A549 (cell line): ENCODE results near the gene PAX9. TPM values are rescaled to one million over a fixed set of nuclear protein-coding genes. Genes with fewer than 3 reads are reported as not detected.

Experiments
- ATAC-seq, 2 experiments: fragments of 200-7000 bp in 1 of 2; fragments of >200 bp in 1 of 2; cut with Nextera tagmentation in 1 of 2; cut with Tn5 transposase in 1 of 2; 3 replicates each; pipeline versions ENCODE4 v1.8.0 to v1.9.1; 2018 to 2020; ENCODE audit warnings: mild to moderate bottlenecking in 1 of 2, moderate library complexity in 1 of 2
- CTCF ChIA-PET: fragments of 300-600 bp; sonication (Branson Sonifier 250); formaldehyde crosslinking; extraction: SDS; loops from one replicate; lab custom pipeline; 2021; ENCODE audit warnings: antibody characterized with exemption, inconsistent platforms; lab: Yijun Ruan, JAX
- POLR2A ChIA-PET: fragments of 350-600 bp; formaldehyde crosslinking; extraction: SDS; loops from one replicate; lab custom pipeline; 2021; ENCODE audit warnings: antibody characterized with exemption, inconsistent platforms; lab: Yijun Ruan, JAX
- DNase-seq, 2 experiments: peaks; one replicate each; pipeline versions ENCODE4 v3.0.0 to v3.0.0-alpha.2; 2011 to 2016; ENCODE audit warnings: low read depth in 1 of 2, low spot score in 1 of 2
- FAIRE-seq: peaks from 2 replicates; lab custom pipeline; 2011; peaks lifted over from hg19 to GRCh38; lab: Jason Lieb, UNC
- H3K27ac ChIP-seq, 2 experiments: fragments of >200 bp; sonication (Bioruptor Twin); formaldehyde crosslinking; 3 replicates each; pipeline ENCODE4 v1.5.1; 2016 to 2017
- H3K4me1 ChIP-seq: fragments of >200 bp; sonication (Bioruptor Twin); formaldehyde crosslinking; 3 replicates; pipeline ENCODE4 v1.6.1; 2016
- H3K4me2 ChIP-seq: fragments of >200 bp; sonication (Bioruptor Twin); formaldehyde crosslinking; 3 replicates; pipeline ENCODE4 v1.6.1; 2016
- H3K4me3 ChIP-seq: fragments of >200 bp; sonication (Bioruptor Twin); formaldehyde crosslinking; 3 replicates; pipeline ENCODE4 v1.5.1; 2016
- H3K9me3 ChIP-seq: fragments of >200 bp; sonication (Bioruptor Twin); formaldehyde crosslinking; 3 replicates; pipeline ENCODE4 v1.6.1; 2016
- BHLHE40 ChIP-seq: IDR thresholded peaks from 2 replicates; pipeline ENCODE4 v1.6.1; 2012; ENCODE audit warnings: low read depth, low read length, inconsistent platforms
- CBX8 ChIP-seq: fragments of 200-600 bp; sonication (generic); IDR thresholded peaks from 2 replicates; pipeline ENCODE4 v1.6.1; 2016
- CHD2 ChIP-seq: fragments of 150-350 bp; IDR thresholded peaks from 2 replicates; pipeline ENCODE4 v1.6.1; 2014; ENCODE audit warnings: low read length; ENCODE audit not compliant: partially characterized antibody
- CHD4 ChIP-seq: fragments of 200-600 bp; sonication (generic); IDR thresholded peaks from 2 replicates; pipeline ENCODE4 v1.6.1; 2016; ENCODE audit warnings: antibody characterized with exemption, mild to moderate bottlenecking, borderline replicate concordance
- E2F6 ChIP-seq: IDR thresholded peaks from 2 replicates; pipeline ENCODE4 v1.6.1; 2012; ENCODE audit warnings: low read depth, borderline replicate concordance
- ELK1 ChIP-seq: fragments of 150-350 bp; IDR thresholded peaks from 2 replicates; pipeline ENCODE4 v1.6.1; 2014; ENCODE audit warnings: low read depth, mild to moderate bottlenecking, low read length
- EP300 ChIP-seq, 2 experiments: fragments of >200 bp; sonication (Bioruptor Twin); formaldehyde crosslinking; IDR thresholded peaks; 2 replicates in 1 of 2; 3 replicates in 1 of 2; pipeline ENCODE4 v1.6.1; 2016 to 2017
- GATA3 ChIP-seq: IDR thresholded peaks from 2 replicates; pipeline ENCODE4 v1.6.1; 2012; ENCODE audit warnings: borderline replicate concordance
- HOXA7 ChIP-seq: fragments of 250-450 bp; sonication (Bioruptor Pico); IDR thresholded peaks from 2 replicates; pipeline ENCODE4 v1.5.0; 2020; ENCODE audit warnings: mild to moderate bottlenecking, moderate library complexity
- JUNB ChIP-seq: fragments of >200 bp; sonication (Bioruptor Twin); formaldehyde crosslinking; IDR thresholded peaks from 2 replicates; pipeline ENCODE4 v1.6.1; 2016
- MAFK ChIP-seq: fragments of 450-650 bp; IDR thresholded peaks from 2 replicates; pipeline ENCODE4 v1.6.1; 2014; ENCODE audit not compliant: partially characterized antibody
- MAX ChIP-seq: IDR thresholded peaks from 2 replicates; pipeline ENCODE4 v1.6.1; 2012
- MYC ChIP-seq: IDR thresholded peaks from 2 replicates; pipeline ENCODE4 v1.6.1; 2012; ENCODE audit warnings: mild to moderate bottlenecking, inconsistent platforms, low read length, improper control_type of control experiment, borderline replicate concordance
- NR3C1 ChIP-seq: fragments of >200 bp; sonication (Bioruptor Twin); formaldehyde crosslinking; IDR thresholded peaks from 3 replicates; pipeline ENCODE4 v1.6.1; 2017
- REST ChIP-seq: fragments of 200-600 bp; sonication (generic); IDR thresholded peaks from 2 replicates; pipeline ENCODE4 v1.6.1; 2016; ENCODE audit warnings: antibody characterized with exemption, mild to moderate bottlenecking, moderate library complexity
- ZFP36 ChIP-seq: fragments of 450-650 bp; IDR thresholded peaks from 2 replicates; pipeline ENCODE4 v1.6.1; 2014; ENCODE audit warnings: borderline replicate concordance; ENCODE audit not compliant: partially characterized antibody
- ZSCAN20 ChIP-seq: fragments of 250-450 bp; sonication (Bioruptor Pico); IDR thresholded peaks from 2 replicates; pipeline ENCODE4 v1.8.0; 2022; ENCODE audit warnings: mild to moderate bottlenecking, moderate library complexity
- WGBS: methylation state at CpG from one replicate; pipeline ENCODE4 v1.1.6; 2017; ENCODE audit errors: missing lambda C conversion rate; 5-methylcytosine and 5-hydroxymethylcytosine counted together
- polyA plus RNA-seq, 4 experiments: library from polyadenylated mRNA; depleted of rRNA in 3 of 4; stranded (reverse); fragments of >200 nt; fragmentation: RNase III in 1 of 4; extraction: RNeasy Plus Mini Kit Qiagen cat#74134 plus additional on column Dnase treatment in 1 of 4; gene quantifications; 2 replicates in 3 of 4; 3 replicates in 1 of 4; pipeline ENCODE4 v1.2.3, GENCODE V29; 2011 to 2017

The PAX9 gene
- polyA plus RNA-seq, 2 of the 4 experiments (the other 2 are of a cell fraction): 0.75 to 1.8 TPM

- Histone ChIP-seq H3K9me3 (no peaks in the 10 kb centered on the region), H3K4me1 (peaks cover 6% of the 10 kb centered on the region; the same call in 1 of the 3 replicates), H3K27ac (peak overlapping the region; percentile 71 to 84), H3K4me3 (peak overlapping the region; percentile 66), H3K4me2 (peak overlapping the region; percentile 95)
- POLR2A ChIA-PET: interaction anchor here (1.0 kb wide), 1 partner anchor 13 kb away, joined by 3 read pairs; no protein-coding TSS in a partner anchor
- FAIRE-seq (no peak), DNase-seq (no peak), ATAC-seq (no peak)
- CTCF ChIA-PET: interaction anchor here (0.9 to 9.0 kb wide), 5 partner anchors 15 to 488 kb away, joined by 3 to 118 read pairs (median 6); no protein-coding TSS in a partner anchor
- TF ChIP-seq MAX (no peak; the same call in 1 of the 2 replicates), EP300 (IDR thresholded peaks at IDR 0.05) (no peak), REST (no peak), NR3C1 (no peak), E2F6 (no peak), CHD2 (no peak), HOXA7 (no peak), BHLHE40 (no peak), ZFP36 (no peak), CHD4 (no peak), GATA3 (no peak), ELK1 (no peak), JUNB (no peak), MYC (no peak)
- WGBS: 2% methylated on average over 11 of the region's 11 CpGs
Measured at GRCh38 chr14:36662258-36662542, 540 bp downstream of the PAX9 start.

GRCh38 chr14:36662543-36663403 lies 1.1 kb downstream of the PAX9 start:
- CTCF ChIA-PET: interaction anchor here (0.9 to 9.0 kb wide), 5 partner anchors 16 to 487 kb away, joined by 3 to 118 read pairs (median 6); no protein-coding TSS in a partner anchor

More at GRCh38 chr14:36662543-36663403, 1.1 kb downstream of the PAX9 start:
- FAIRE-seq (no peak), DNase-seq (peak; percentile 31 to 53), ATAC-seq (peak; percentile 73 to 77)
- 52% methylated on average over 53 of the region's 71 CpGs for WGBS
- TF ChIP-seq ZFP36 (no peak), E2F6 (peak; percentile 37; the same call in 1 of the 2 replicates), CBX8 (no peak), MAFK (peak; percentile 2), ZSCAN20 (CRISPR knock-in tag) (no peak)
- peaks cover 6% of the 10 kb centered on the region; the same call in 1 of the 3 replicates for H3K4me1 ChIP-seq
- peak overlapping the region; percentile 95 for H3K4me2 ChIP-seq
- H3K27ac ChIP-seq: peak overlapping the region; percentile 71 to 84
- H3K4me3 ChIP-seq: peak overlapping the region; percentile 66
- H3K9me3 ChIP-seq: no peaks in the 10 kb centered on the region
- POLR2A ChIA-PET: interaction anchor here (0.9 kb wide), 1 partner anchor 509 kb away, joined by 3 read pairs; the partner anchor contains the start of gene SLC25A21
